ENCODE results near the gene GRID1.

DNA sequence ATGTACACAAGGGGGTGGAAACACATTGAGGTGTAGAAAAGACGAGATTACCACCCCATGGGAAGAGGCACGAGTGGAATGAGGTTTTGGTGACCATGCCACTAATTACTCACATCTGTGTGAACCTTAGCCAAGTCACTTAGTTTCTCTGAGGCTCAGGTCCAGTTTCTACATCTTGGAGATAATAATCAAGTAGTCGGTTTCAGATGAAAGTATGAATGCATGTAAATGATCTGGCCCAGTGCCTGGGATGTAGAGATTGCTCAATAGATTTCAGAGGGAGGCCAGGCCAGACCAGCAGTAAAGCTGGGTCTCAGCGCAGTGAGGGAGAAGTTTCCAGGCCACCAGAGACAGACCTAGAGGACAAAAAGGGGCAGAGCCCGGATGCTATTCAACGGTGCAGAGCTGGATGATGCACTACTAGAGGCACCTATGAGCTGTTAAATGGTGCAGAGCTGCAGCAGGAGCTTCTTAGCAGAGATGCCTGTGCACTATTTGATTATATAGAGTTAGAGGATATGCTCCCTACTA is 725.1 kb downstream of the GRID1 start:
- TF ChIP-seq, protein P1, sequence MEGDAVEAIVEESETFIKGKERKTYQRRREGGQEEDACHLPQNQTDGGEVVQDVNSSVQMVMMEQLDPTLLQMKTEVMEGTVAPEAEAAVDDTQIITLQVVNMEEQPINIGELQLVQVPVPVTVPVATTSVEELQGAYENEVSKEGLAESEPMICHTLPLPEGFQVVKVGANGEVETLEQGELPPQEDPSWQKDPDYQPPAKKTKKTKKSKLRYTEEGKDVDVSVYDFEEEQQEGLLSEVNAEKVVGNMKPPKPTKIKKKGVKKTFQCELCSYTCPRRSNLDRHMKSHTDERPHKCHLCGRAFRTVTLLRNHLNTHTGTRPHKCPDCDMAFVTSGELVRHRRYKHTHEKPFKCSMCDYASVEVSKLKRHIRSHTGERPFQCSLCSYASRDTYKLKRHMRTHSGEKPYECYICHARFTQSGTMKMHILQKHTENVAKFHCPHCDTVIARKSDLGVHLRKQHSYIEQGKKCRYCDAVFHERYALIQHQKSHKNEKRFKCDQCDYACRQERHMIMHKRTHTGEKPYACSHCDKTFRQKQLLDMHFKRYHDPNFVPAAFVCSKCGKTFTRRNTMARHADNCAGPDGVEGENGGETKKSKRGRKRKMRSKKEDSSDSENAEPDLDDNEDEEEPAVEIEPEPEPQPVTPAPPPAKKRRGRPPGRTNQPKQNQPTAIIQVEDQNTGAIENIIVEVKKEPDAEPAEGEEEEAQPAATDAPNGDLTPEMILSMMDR (IDR thresholded peaks at IDR 0.05), result no peak
- TF ChIP-seq EP300 (IDR thresholded peaks at IDR 0.05; ENCODE audit: low read depth), result no peak
- no peak for TF ChIP-seq POLR2A (IDR thresholded peaks at IDR 0.05)
